GM18951 (cell line): ENCODE results near the gene TUBB3.
"Not testable (repeated sequence)": the region's sequence is repeated elsewhere in the genome, so short reads cannot be mapped to it uniquely, and the experiment has no call there.

ENCODE experiments used
- POLR2A ChIP-seq: IDR thresholded peaks from 4 replicates; pipeline ENCODE4 v1.6.1; 2011; ENCODE audit warnings: mild to moderate bottlenecking; ENCODE audit not compliant: insufficient read length, insufficient read depth; ENCODE audit errors: extremely low read depth
- in situ Hi-C: fragments of 300-500 bp; cut with MboI; formaldehyde crosslinking; loops from one replicate; pipeline ENCODE4 v1.12.0; 2022; ENCODE audit warnings: low sequenced_read_pairs, mixed read lengths, inconsistent platforms; ENCODE audit not compliant: unreplicated experiment

The TUBB3 gene

GRCh38 chr16:89931964-89932363 lies 8.8 kb downstream of the TUBB3 start:
- no peak for TF ChIP-seq POLR2A
- in situ Hi-C loops = no loop called here

GRCh38 chr16:89934019-89934418 lies 10.9 kb downstream of the TUBB3 start:
- in situ Hi-C loops = not testable (repeated sequence)

GRCh38 chr16:89934611-89935553 lies 11.7 kb downstream of the TUBB3 start:
- in situ Hi-C loops = no loop called here
- TF ChIP-seq POLR2A = no peak

- in situ Hi-C loops = not testable (repeated sequence)
These were observed 12.5 kb downstream of the TUBB3 start for GRCh38 chr16:89935620-89936019.

- TF ChIP-seq POLR2A = no peak
These were observed 12.9 kb downstream of the TUBB3 start for GRCh38 chr16:89936034-89936433.

GRCh38 chr16:89936508-89936907 lies 13.4 kb downstream of the TUBB3 start:
- in situ Hi-C loops = no loop called here

More at GRCh38 chr16:89936034-89936433, 12.9 kb downstream of the TUBB3 start:
- in situ Hi-C loops = no loop called here

GRCh38 chr16:89936981-89937380 lies 13.8 kb downstream of the TUBB3 start:
- in situ Hi-C loops = no loop called here
- no peak for TF ChIP-seq POLR2A

More at GRCh38 chr16:89936508-89936907, 13.4 kb downstream of the TUBB3 start:
- TF ChIP-seq POLR2A = no peak

GRCh38 chr16:89938175-89938885 lies 15.2 kb downstream of the TUBB3 start:
- TF ChIP-seq POLR2A = no peak
- in situ Hi-C loops = no loop called here

- no peak for TF ChIP-seq POLR2A
- in situ Hi-C loops = no loop called here
These were observed 21.6 kb downstream of the TUBB3 start for GRCh38 chr16:89944773-89945172.

GRCh38 chr16:89945654-89946053 lies 22.5 kb downstream of the TUBB3 start:
- in situ Hi-C loops = no loop called here
- no peak for TF ChIP-seq POLR2A

GRCh38 chr16:89946515-89946914 lies 23.4 kb downstream of the TUBB3 start:
- in situ Hi-C loops = no loop called here
- no peak for TF ChIP-seq POLR2A

GRCh38 chr16:89949121-89949742 lies 26.1 kb downstream of the TUBB3 start:
- TF ChIP-seq POLR2A = no peak

GRCh38 chr16:89949756-89950155 lies 26.6 kb downstream of the TUBB3 start:
- no peak for TF ChIP-seq POLR2A
- in situ Hi-C loops = no loop called here

More at GRCh38 chr16:89949121-89949742, 26.1 kb downstream of the TUBB3 start:
- in situ Hi-C loops = no loop called here
